ENCODE results near the gene CCDC91. TPM values are rescaled to one million over a fixed set of nuclear protein-coding genes. Genes with fewer than 3 reads are reported as not detected.

Gene CCDC91
- total RNA-seq, 1 donor from 2014 or later: 12.3 TPM

- Mint-ChIP-seq H3K9me3 (ENCODE audit: unreplicated experiment) (no peaks in the 10 kb centered on the region), H3K4me1 (ENCODE audit: unreplicated experiment) (no peaks in the 10 kb centered on the region), H3K4me3 (ENCODE audit: unreplicated experiment) (no peak overlapping the region), H3K36me3 (ENCODE audit: low read depth, unreplicated experiment) (no peaks in the 10 kb centered on the region), H3K27me3 (ENCODE audit: unreplicated experiment) (peaks cover 1% of the 10 kb centered on the region), H3K27ac (ENCODE audit: unreplicated experiment) (no peak overlapping the region)
- no peak for DNase-seq (ENCODE audit: low spot score)
- no peak for TF ChIP-seq CTCF (IDR thresholded peaks at IDR 0.05; ENCODE audit: unreplicated experiment)
Observed at GRCh38 chr12:28535216-28535615, 345.0 kb downstream of the CCDC91 start.

DNA sequence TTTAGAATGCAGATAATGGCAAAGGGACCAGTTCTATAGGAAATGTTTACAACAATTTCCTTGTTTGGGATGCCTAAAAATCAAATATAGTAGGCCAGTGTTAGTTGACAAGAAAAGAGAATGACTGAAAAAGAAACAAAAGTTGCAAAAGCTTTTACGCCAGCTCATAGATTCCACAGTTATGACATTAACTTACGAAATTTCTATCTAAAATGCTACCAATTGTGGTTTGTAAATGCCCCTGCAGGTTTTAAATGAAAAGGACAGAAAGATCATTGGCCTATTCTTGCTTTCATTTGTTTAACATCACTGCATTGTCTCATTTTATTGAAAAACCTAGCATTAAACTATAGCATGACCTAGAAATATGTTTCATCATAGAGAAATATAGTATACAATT is 345.8 kb downstream of the CCDC91 start:
- Mint-ChIP-seq H3K27ac (ENCODE audit: unreplicated experiment) (no peak overlapping the region), H3K4me1 (ENCODE audit: unreplicated experiment) (no peaks in the 10 kb centered on the region), H3K4me3 (ENCODE audit: unreplicated experiment) (no peak overlapping the region), H3K9me3 (ENCODE audit: unreplicated experiment) (no peaks in the 10 kb centered on the region), H3K27me3 (ENCODE audit: unreplicated experiment) (peaks cover 1% of the 10 kb centered on the region), H3K36me3 (ENCODE audit: low read depth, unreplicated experiment) (no peaks in the 10 kb centered on the region)
- no peak for DNase-seq (ENCODE audit: low spot score)
- TF ChIP-seq CTCF (IDR thresholded peaks at IDR 0.05; ENCODE audit: unreplicated experiment): no peak

- Mint-ChIP-seq H3K27me3 (ENCODE audit: unreplicated experiment) (no peaks in the 10 kb centered on the region), H3K27ac (ENCODE audit: unreplicated experiment) (no peak overlapping the region), H3K36me3 (ENCODE audit: low read depth, unreplicated experiment) (no peaks in the 10 kb centered on the region), H3K4me3 (ENCODE audit: unreplicated experiment) (no peak overlapping the region), H3K9me3 (ENCODE audit: unreplicated experiment) (no peaks in the 10 kb centered on the region), H3K4me1 (ENCODE audit: unreplicated experiment) (no peaks in the 10 kb centered on the region)
- DNase-seq (ENCODE audit: low spot score): no peak
- no peak for TF ChIP-seq CTCF (IDR thresholded peaks at IDR 0.05; ENCODE audit: unreplicated experiment)
Observed at GRCh38 chr12:28537474-28537873, 347.2 kb downstream of the CCDC91 start.

DNA sequence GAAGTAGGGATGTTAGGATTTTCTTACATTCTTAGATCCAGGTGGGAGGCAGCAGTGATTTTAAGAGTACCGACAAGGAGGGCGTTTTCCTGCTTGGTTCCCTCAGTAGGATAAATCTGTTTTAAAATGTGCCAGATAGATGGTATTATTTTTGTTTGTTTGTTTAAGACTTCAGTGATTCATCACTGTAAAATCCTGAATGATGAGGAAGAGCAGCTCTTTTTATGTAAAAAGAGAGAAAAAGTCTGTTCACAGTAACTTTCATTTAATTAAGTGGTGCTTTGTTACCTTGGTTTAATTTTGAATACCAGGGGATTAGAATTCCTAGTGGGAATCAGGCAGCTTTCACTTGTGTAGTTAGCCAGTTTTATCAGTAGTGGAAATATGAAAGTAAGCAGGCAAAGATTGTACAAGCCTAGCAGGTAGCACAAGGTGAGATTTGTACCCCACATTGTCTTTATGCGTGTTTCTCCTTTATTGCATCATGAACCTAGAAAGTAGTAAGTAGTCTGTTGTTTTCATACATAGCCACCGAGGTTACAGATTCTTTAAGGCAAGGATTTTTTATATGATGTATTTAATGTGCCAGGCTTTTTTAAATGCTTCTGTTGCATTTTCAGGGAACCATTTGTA is 349.6 kb downstream of the CCDC91 start:
- Mint-ChIP-seq H3K27me3 (ENCODE audit: unreplicated experiment) (no peaks in the 10 kb centered on the region), H3K4me1 (ENCODE audit: unreplicated experiment) (no peaks in the 10 kb centered on the region), H3K36me3 (ENCODE audit: low read depth, unreplicated experiment) (no peaks in the 10 kb centered on the region), H3K4me3 (ENCODE audit: unreplicated experiment) (no peak overlapping the region), H3K9me3 (ENCODE audit: unreplicated experiment) (no peaks in the 10 kb centered on the region), H3K27ac (ENCODE audit: unreplicated experiment) (no peak overlapping the region)
- TF ChIP-seq CTCF (IDR thresholded peaks at IDR 0.05; ENCODE audit: unreplicated experiment): no peak
- no peak for DNase-seq (ENCODE audit: low spot score)

DNA sequence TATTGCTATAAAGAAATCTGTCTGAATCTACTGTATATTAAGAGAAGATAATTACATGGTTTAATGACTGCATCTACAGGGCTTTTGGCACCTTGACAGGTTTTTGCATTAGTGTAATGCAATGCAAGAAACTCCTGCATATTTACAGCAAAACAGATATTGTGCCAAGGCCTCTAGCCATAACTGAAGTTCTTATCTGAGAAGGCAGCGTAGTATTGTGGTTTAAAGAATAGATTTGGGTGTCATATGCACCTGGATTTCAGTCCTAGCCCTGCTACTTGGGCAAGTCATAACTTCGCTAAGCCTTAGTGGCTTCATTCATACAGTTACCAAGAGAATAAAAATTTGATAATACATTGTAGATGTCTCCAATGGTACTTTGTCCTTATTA is 350.1 kb downstream of the CCDC91 start:
- H3K36me3 Mint-ChIP-seq (ENCODE audit: low read depth, unreplicated experiment): no peaks in the 10 kb centered on the region
- no peak for TF ChIP-seq CTCF (IDR thresholded peaks at IDR 0.05; ENCODE audit: unreplicated experiment)
- H3K27me3 Mint-ChIP-seq (ENCODE audit: unreplicated experiment): no peaks in the 10 kb centered on the region
- H3K4me3 Mint-ChIP-seq (ENCODE audit: unreplicated experiment): no peak overlapping the region
- DNase-seq (ENCODE audit: low spot score): no peak
- H3K27ac Mint-ChIP-seq (ENCODE audit: unreplicated experiment): no peak overlapping the region
- no peaks in the 10 kb centered on the region for H3K9me3 Mint-ChIP-seq (ENCODE audit: unreplicated experiment)
- no peaks in the 10 kb centered on the region for H3K4me1 Mint-ChIP-seq (ENCODE audit: unreplicated experiment)

Measured in endothelial cell (in vitro differentiated cells).